HepG2 (cell line): Measurements from ENCODE around the gene TRAK1. TPM values are rescaled to one million over a fixed set of nuclear protein-coding genes. Genes with fewer than 3 reads are reported as not detected.

Experiments
- ATAC-seq: fragments of 200-7000 bp; cut with Tn5 transposase; 3 replicates; pipeline ENCODE4 v1.9.1; 2020; ENCODE audit warnings: mild to moderate bottlenecking, moderate library complexity
- BruUV-seq: library from RNA; stranded (reverse); fragments of 400-500 nt; replicated peaks from 2 replicates; lab custom pipeline; 2021; lab: Mats Ljungman, UMichigan
- CTCF ChIA-PET: fragments of 300-600 bp; formaldehyde crosslinking; extraction: SDS; loops from one replicate; lab custom pipeline; 2021; ENCODE audit warnings: low total read pairs, inconsistent platforms, low intra/inter-chr PET ratio; lab: Yijun Ruan, JAX
- POLR2A ChIA-PET: fragments of 350-600 bp; sonication (Branson Sonifier 250); formaldehyde crosslinking; loops from one replicate; lab custom pipeline; 2020; ENCODE audit warnings: antibody characterized with exemption, inconsistent platforms; lab: Yijun Ruan, JAX
- DNase-seq: peaks from one replicate; pipeline ENCODE4 v3.0.0-alpha.2; 2015; ENCODE audit warnings: low spot score
- FAIRE-seq: peaks from 3 replicates; lab custom pipeline; 2011; peaks lifted over from hg19 to GRCh38; lab: Jason Lieb, UNC
- H2AFZ ChIP-seq: one replicate; pipeline ENCODE4 v1.6.1; 2011; ENCODE audit warnings: low read length, inconsistent platforms
- H3K27ac ChIP-seq: fragments of 300-600 bp; 3 replicates; pipeline ENCODE4 v1.8.0; 2011; ENCODE audit warnings: mixed run types, mild to moderate bottlenecking, mixed read lengths, low read length, inconsistent platforms; ENCODE audit not compliant: insufficient read depth; ENCODE audit errors: extremely low read length
- H3K27me3 ChIP-seq, 2 experiments: fragments of 200-600 bp in 1 of 2; 2 replicates in 1 of 2; 3 replicates in 1 of 2; pipeline versions ENCODE4 v1.6.0 to v1.8.0; 2011; ENCODE audit warnings: low read length in 2 of 2, mild to moderate bottlenecking in 2 of 2, moderate library complexity in 2 of 2, inconsistent platforms in 1 of 2; ENCODE audit not compliant: insufficient read depth in 2 of 2, control insufficient read depth in 1 of 2
- H3K36me3 ChIP-seq, 2 experiments: fragments of 200-600 bp in 1 of 2; replicated peaks in 1 of 2; 2 replicates in 1 of 2; 3 replicates in 1 of 2; pipeline versions ENCODE4 v1.5.1 to v1.8.0; 2011; ENCODE audit warnings: low read length in 2 of 2, inconsistent platforms in 1 of 2; ENCODE audit not compliant: insufficient read depth in 2 of 2, control insufficient read depth in 1 of 2
- H3K4me1 ChIP-seq: 2 replicates; pipeline ENCODE4 v1.5.1; 2012; ENCODE audit warnings: low read length, inconsistent platforms; ENCODE audit not compliant: insufficient read depth
- H3K4me2 ChIP-seq: 2 replicates; pipeline ENCODE4 v1.6.0; 2011; ENCODE audit warnings: low read depth, low read length, inconsistent platforms
- H3K4me3 ChIP-seq, 3 experiments: fragments of 200-600 bp in 1 of 3; sonication (generic), shearing (Covaris generic) in 1 of 3; replicated peaks in 1 of 3; 2 replicates each; pipeline ENCODE4 v1.5.1; 2011 to 2016; ENCODE audit warnings: low read length in 3 of 3, inconsistent platforms in 2 of 3, low read depth in 2 of 3, mild to moderate bottlenecking in 2 of 3, control low read depth in 1 of 3, mixed read lengths in 1 of 3; ENCODE audit not compliant: insufficient read depth in 1 of 3
- H3K79me2 ChIP-seq: one replicate; pipeline ENCODE4 v1.6.1; 2011; ENCODE audit warnings: low read length, inconsistent platforms; ENCODE audit not compliant: insufficient read depth
- H3K9ac ChIP-seq: 2 replicates; pipeline ENCODE4 v1.6.0; 2011; ENCODE audit warnings: mild to moderate bottlenecking, low read depth, low read length, inconsistent platforms; ENCODE audit not compliant: insufficient read depth
- H3K9me3 ChIP-seq: 2 replicates; pipeline ENCODE4 v1.5.1; 2012; ENCODE audit warnings: mild to moderate bottlenecking, low read length
- H4K20me1 ChIP-seq: 2 replicates; pipeline ENCODE4 v1.6.0; 2011; ENCODE audit warnings: inconsistent platforms, mild to moderate bottlenecking, low read length, moderate library complexity; ENCODE audit not compliant: insufficient read depth
- FOXA3 ChIP-seq: IDR thresholded peaks from 2 replicates; pipeline ENCODE4 v1.6.1; 2016; ENCODE audit warnings: missing genetic modification reagents, missing compliant biosample characterization
- KMT2A ChIP-seq: sonication (generic); formaldehyde crosslinking; IDR thresholded peaks from 2 replicates; pipeline ENCODE4 v1.4.0; 2020; ENCODE audit warnings: missing genetic modification reagents
- MBNL3 ChIP-seq: fragments of 250-450 bp; sonication (Bioruptor Pico); conservative IDR thresholded peaks from 2 replicates; pipeline ENCODE4 v1.8.0; 2022; ENCODE audit warnings: mild to moderate bottlenecking, inconsistent platforms
- RBFOX2 ChIP-seq: fragments of 200-400 bp; formaldehyde crosslinking; IDR thresholded peaks from 2 replicates; pipeline ENCODE4 v1.6.1; 2017; ENCODE audit warnings: low read depth, mild to moderate bottlenecking, low read length
- SIN3A ChIP-seq: IDR thresholded peaks from 2 replicates; pipeline ENCODE4 v1.6.1; 2011; ENCODE audit warnings: low read depth, mild to moderate bottlenecking, control low read depth, low read length, borderline replicate concordance
- SIX4 ChIP-seq: sonication (generic); formaldehyde crosslinking; IDR thresholded peaks from 2 replicates; pipeline ENCODE4 v1.4.0; 2020; ENCODE audit warnings: missing genetic modification reagents
- ZNF557 ChIP-seq: sonication (generic); formaldehyde crosslinking; IDR thresholded peaks from 2 replicates; pipeline ENCODE4 v1.4.0; 2020; ENCODE audit warnings: missing genetic modification reagents
- ZNF788 ChIP-seq: sonication (generic); formaldehyde crosslinking; IDR thresholded peaks from 2 replicates; pipeline ENCODE4 v1.5.0; 2020; ENCODE audit warnings: mild to moderate bottlenecking, missing genetic modification reagents, borderline replicate concordance
- WGBS: methylation state at CpG from one replicate; pipeline ENCODE4 v1.1.6; 2017; ENCODE audit warnings: low lambda C conversion rate; 5-methylcytosine and 5-hydroxymethylcytosine counted together
- in situ Hi-C: cut with HindIII; loops from 2 replicates; pipeline ENCODE4 v1.10.0; 2017; ENCODE audit warnings: low pct_unique_long_range_greater_than_20kb; ENCODE audit not compliant: extremely low pct_ligation_motif_present
- intact Hi-C: fragments of 100-400 bp; cut with micrococcal nuclease; formaldehyde crosslinking; loops from one replicate; pipeline ENCODE4 v1.10.0; 2022; ENCODE audit not compliant: unreplicated experiment
- polyA plus RNA-seq, 8 experiments: library from polyadenylated mRNA; depleted of rRNA in 3 of 8; stranded (reverse) in 7 of 8; unstranded in 1 of 8; fragments of >200 nt; fragmentation: Illumina TruSeq in 4 of 8; extraction: Trizol in 4 of 8; gene quantifications; 2 replicates each; pipeline versions ENCODE4 v1.2.1 to v1.2.3, GENCODE V29; 2011 to 2016; ENCODE audit warnings: low read depth in 4 of 8, missing spikeins in 1 of 8, mixed read lengths in 1 of 8; ENCODE audit not compliant: insufficient read depth in 1 of 8
- total RNA-seq, 5 experiments: library from RNA; depleted of rRNA; stranded (reverse); fragments of >200 nt; fragmentation: Illumina TruSeq; extraction: Trizol; gene quantifications; 2 replicates each; pipeline ENCODE4 v1.2.3, GENCODE V29; 2016; ENCODE audit warnings: low read depth in 1 of 5
- TF ChIP-seq, protein P1 (sequence below): sonication (generic); formaldehyde crosslinking; IDR thresholded peaks from 2 replicates; pipeline ENCODE4 v1.4.0; 2020; ENCODE audit warnings: missing genetic modification reagents
- TF ChIP-seq, protein P2 (sequence below): IDR thresholded peaks from 2 replicates; pipeline ENCODE4 v1.6.1; 2016
- TF ChIP-seq, protein P3 (sequence below): sonication (generic); formaldehyde crosslinking; IDR thresholded peaks from 2 replicates; pipeline ENCODE4 v1.9.0; 2021; ENCODE audit warnings: missing genetic modification reagents, mild to moderate bottlenecking, borderline replicate concordance
- TF ChIP-seq, protein P4 (sequence below): IDR thresholded peaks from 2 replicates; pipeline ENCODE4 v1.6.1; 2016; ENCODE audit warnings: low read depth, borderline replicate concordance
- TF ChIP-seq, protein P5 (sequence below): sonication (generic); formaldehyde crosslinking; conservative IDR thresholded peaks from 2 replicates; pipeline ENCODE4 v1.8.0; 2022; ENCODE audit warnings: missing genetic modification reagents

Gene TRAK1
- total and polyA plus RNA-seq, 2 of the 13 experiments (the other 11 are each of a cell fraction or from before 2014, with no cell fraction given): 20.5 to 46.6 TPM

DNA sequence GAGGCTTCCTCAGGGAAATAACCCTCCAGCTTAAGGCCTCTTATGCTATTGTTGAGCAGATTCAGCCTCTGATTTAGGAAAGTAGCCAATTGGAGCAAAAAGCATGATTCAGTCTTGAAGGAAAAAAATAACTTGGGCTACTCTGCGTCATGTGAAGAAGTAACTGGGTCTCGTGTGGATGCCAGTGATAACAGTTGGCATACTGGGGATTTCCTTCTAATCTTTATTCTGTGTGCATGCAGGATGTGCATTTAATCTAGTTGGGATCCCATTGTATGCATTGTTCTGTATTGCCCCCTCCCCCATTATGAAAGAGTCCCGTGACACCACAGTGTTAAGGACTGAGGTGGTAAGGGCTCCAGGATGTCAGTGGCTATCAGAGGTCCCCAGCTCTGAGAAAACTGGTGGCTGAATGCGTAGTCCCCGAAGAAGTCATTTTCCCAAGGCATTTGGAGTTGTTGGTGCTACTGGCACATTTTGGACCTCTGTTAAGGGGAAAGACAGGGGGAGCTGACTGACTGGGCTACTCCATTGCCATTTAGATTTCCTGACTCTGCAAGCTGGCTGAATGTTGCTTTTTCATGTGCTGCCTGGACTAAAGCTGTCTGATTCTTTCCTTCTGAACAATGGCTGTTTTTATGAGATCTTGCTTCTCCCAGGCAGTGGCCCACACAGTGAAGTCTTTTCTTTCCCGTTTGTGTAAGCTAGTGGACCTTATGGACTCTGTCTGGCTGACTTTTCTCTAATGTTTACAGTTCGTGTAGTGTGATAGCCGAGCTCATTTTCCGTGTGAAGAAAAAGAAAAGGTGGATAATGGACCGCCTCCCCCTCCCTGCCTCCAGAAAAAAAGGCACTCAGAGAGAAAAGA, 38.4 kb upstream of the TRAK1 start (continued):
- TF ChIP-seq, protein P1, sequence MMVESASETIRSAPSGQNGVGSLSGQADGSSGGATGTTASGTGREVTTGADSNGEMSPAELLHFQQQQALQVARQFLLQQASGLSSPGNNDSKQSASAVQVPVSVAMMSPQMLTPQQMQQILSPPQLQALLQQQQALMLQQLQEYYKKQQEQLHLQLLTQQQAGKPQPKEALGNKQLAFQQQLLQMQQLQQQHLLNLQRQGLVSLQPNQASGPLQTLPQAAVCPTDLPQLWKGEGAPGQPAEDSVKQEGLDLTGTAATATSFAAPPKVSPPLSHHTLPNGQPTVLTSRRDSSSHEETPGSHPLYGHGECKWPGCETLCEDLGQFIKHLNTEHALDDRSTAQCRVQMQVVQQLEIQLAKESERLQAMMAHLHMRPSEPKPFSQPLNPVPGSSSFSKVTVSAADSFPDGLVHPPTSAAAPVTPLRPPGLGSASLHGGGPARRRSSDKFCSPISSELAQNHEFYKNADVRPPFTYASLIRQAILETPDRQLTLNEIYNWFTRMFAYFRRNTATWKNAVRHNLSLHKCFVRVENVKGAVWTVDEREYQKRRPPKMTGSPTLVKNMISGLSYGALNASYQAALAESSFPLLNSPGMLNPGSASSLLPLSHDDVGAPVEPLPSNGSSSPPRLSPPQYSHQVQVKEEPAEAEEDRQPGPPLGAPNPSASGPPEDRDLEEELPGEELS (CRISPR knock-in tag): peak; percentile 79
- TF ChIP-seq SIX4 (CRISPR knock-in tag): 0 out of 2 replicates have a peak, but pooled peaks have one; percentile 12
- TF ChIP-seq, protein P2, sequence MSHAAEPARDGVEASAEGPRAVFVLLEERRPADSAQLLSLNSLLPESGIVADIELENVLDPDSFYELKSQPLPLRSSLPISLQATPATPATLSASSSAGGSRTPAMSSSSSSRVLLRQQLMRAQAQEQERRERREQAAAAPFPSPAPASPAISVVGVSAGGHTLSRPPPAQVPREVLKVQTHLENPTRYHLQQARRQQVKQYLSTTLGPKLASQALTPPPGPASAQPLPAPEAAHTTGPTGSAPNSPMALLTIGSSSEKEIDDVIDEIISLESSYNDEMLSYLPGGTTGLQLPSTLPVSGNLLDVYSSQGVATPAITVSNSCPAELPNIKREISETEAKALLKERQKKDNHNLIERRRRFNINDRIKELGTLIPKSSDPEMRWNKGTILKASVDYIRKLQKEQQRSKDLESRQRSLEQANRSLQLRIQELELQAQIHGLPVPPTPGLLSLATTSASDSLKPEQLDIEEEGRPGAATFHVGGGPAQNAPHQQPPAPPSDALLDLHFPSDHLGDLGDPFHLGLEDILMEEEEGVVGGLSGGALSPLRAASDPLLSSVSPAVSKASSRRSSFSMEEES (CRISPR knock-in tag): peak; percentile 51

DNA sequence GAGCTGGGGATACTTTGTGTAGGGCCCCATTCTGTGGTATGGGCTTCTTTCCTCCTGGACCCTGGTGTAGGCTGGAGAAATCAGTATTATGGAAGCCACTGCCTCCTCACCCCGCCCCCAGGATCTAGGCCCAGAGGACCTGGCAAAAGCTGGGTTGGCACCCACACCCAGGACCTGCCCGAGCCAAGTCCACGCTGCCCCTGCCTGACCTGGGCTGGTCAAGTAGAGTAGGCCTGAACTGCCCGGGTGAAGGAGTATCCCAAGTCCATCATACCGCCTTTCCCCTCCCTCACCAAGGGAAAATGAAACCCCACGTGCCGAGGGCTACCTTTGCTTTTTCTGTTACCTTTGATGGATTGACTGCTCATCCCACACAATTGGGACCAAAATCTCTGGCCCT, 37.7 kb upstream of the TRAK1 start:
- Histone ChIP-seq H3K9me3 (no peaks in the 10 kb centered on the region), H4K20me1 (no peaks in the 10 kb centered on the region), H3K9ac (peak overlapping the region; percentile 76), H3K79me2 (peaks cover 70% of the 10 kb centered on the region), H3K36me3 (no peaks in the 10 kb centered on the region; a peak in 1 of 5 replicates), H3K4me3 (peak overlapping the region; percentile 9 to 70 (median 39)), H3K4me1 (peaks cover 78% of the 10 kb centered on the region), H3K27me3 (no peaks in the 10 kb centered on the region; a peak in 1 of 5 replicates), H3K4me2 (peak overlapping the region; percentile 95), H2AFZ (no peak overlapping the region), H3K27ac (peak overlapping the region; percentile 88)
- no TSS peak for BruUV-seq
- in situ Hi-C loops: loop anchor here (5.0 kb wide), 1 partner anchor 36 kb away; no protein-coding TSS in a partner anchor
- ChIA-PET CTCF (no interaction called here), POLR2A (interaction anchor here (0.6 to 2.2 kb wide), 8 partner anchors 9 to 92 kb away, joined by 3 to 5 read pairs (median 4); partner anchors contain the start of gene ULK4)
- WGBS: 0% methylated on average over 4 of the region's 7 CpGs
- no peak for FAIRE-seq
- peak; percentile 73 for ATAC-seq
- intact Hi-C loops: loop anchor here (1.0 to 2.0 kb wide), 2 partner anchors 27 to 38 kb away; no protein-coding TSS in a partner anchor
- DNase-seq: no peak
- TF ChIP-seq ZNF788 (CRISPR knock-in tag) (no peak), KMT2A (0 out of 2 replicates have a peak, but pooled peaks have one; percentile 20), RBFOX2 (no peak), MBNL3 (CRISPR knock-in tag) (no peak), FOXA3 (CRISPR knock-in tag) (0 out of 2 replicates have a peak, but pooled peaks have one; percentile 5), SIN3A (no peak), ZNF557 (no peak)
- TF ChIP-seq, protein P3, sequence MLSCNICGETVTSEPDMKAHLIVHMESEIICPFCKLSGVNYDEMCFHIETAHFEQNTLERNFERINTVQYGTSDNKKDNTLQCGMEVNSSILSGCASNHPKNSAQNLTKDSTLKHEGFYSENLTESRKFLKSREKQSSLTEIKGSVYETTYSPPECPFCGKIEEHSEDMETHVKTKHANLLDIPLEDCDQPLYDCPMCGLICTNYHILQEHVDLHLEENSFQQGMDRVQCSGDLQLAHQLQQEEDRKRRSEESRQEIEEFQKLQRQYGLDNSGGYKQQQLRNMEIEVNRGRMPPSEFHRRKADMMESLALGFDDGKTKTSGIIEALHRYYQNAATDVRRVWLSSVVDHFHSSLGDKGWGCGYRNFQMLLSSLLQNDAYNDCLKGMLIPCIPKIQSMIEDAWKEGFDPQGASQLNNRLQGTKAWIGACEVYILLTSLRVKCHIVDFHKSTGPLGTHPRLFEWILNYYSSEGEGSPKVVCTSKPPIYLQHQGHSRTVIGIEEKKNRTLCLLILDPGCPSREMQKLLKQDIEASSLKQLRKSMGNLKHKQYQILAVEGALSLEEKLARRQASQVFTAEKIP (CRISPR knock-in tag): no peak
- TF ChIP-seq, protein P4, sequence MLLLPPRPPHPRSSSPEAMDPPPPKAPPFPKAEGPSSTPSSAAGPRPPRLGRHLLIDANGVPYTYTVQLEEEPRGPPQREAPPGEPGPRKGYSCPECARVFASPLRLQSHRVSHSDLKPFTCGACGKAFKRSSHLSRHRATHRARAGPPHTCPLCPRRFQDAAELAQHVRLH: no peak
- TF ChIP-seq, protein P5, sequence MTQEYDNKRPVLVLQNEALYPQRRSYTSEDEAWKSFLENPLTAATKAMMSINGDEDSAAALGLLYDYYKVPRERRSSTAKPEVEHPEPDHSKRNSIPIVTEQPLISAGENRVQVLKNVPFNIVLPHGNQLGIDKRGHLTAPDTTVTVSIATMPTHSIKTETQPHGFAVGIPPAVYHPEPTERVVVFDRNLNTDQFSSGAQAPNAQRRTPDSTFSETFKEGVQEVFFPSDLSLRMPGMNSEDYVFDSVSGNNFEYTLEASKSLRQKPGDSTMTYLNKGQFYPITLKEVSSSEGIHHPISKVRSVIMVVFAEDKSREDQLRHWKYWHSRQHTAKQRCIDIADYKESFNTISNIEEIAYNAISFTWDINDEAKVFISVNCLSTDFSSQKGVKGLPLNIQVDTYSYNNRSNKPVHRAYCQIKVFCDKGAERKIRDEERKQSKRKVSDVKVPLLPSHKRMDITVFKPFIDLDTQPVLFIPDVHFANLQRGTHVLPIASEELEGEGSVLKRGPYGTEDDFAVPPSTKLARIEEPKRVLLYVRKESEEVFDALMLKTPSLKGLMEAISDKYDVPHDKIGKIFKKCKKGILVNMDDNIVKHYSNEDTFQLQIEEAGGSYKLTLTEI (CRISPR knock-in tag): no peak
